Measurements from ENCODE around the gene NANP. TPM values are rescaled to one million over a fixed set of nuclear protein-coding genes. Genes with fewer than 3 reads are reported as not detected.

Gene NANP
- total and polyA plus RNA-seq, 2 of the 4 experiments (the other 2 are of a cell fraction), result 4.9 to 7.2 TPM

GRCh38 chr20:25601659-25602058, 22.2 kb downstream of the NANP start:
- 76 to 86% methylated on average over 2 of the region's 2 CpGs for WGBS, 2 experiments (ENCODE audit: extremely low coverage in 2 of 2, insufficient read length in 1 of 2)
- TF ChIP-seq, protein P1, sequence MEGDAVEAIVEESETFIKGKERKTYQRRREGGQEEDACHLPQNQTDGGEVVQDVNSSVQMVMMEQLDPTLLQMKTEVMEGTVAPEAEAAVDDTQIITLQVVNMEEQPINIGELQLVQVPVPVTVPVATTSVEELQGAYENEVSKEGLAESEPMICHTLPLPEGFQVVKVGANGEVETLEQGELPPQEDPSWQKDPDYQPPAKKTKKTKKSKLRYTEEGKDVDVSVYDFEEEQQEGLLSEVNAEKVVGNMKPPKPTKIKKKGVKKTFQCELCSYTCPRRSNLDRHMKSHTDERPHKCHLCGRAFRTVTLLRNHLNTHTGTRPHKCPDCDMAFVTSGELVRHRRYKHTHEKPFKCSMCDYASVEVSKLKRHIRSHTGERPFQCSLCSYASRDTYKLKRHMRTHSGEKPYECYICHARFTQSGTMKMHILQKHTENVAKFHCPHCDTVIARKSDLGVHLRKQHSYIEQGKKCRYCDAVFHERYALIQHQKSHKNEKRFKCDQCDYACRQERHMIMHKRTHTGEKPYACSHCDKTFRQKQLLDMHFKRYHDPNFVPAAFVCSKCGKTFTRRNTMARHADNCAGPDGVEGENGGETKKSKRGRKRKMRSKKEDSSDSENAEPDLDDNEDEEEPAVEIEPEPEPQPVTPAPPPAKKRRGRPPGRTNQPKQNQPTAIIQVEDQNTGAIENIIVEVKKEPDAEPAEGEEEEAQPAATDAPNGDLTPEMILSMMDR (conservative IDR thresholded peaks at IDR 0.05; ENCODE audit: low read depth, low read length), result no peak
- ChIA-PET CTCF (no interaction called here), POLR2A (ENCODE audit: unreplicated experiment) (no interaction called here)
- Histone ChIP-seq H4K20me1 (ENCODE audit: insufficient read depth, low read length) (no peaks in the 10 kb centered on the region), H2BK5ac (ENCODE audit: low read depth, low read length, poor library complexity, severe bottlenecking) (peak overlapping the region; percentile 20), H3K9me3 (ENCODE audit: control insufficient read depth, insufficient read depth, low read length) (no peaks in the 10 kb centered on the region), H3K36me3 (ENCODE audit: control insufficient read depth, insufficient read depth, low read length) (no peaks in the 10 kb centered on the region), H3K79me1 (ENCODE audit: low read depth in 1 of 2, low read length in 2 of 2) (no peaks in the 10 kb centered on the region), H4K8ac (ENCODE audit: low read depth in 2 of 2, low read length in 2 of 2) (no peak overlapping the region), H2AFZ (replicated peaks; ENCODE audit: low read length, poor library complexity) (no peak overlapping the region), H3K27me3 (ENCODE audit: control insufficient read depth, insufficient read depth, low read length) (no peaks in the 10 kb centered on the region), H2AK9ac (replicated peaks; ENCODE audit: low read depth, low read length, poor library complexity) (no peak overlapping the region), H3K14ac (replicated peaks; ENCODE audit: low read depth, low read length) (no peak overlapping the region), H3K9ac (ENCODE audit: low read depth, low read length) (no peak overlapping the region), H3K4ac (ENCODE audit: low read depth, low read length) (no peak overlapping the region), H2BK120ac (ENCODE audit: low read depth, low read length) (no peak overlapping the region), H3K4me3 (ENCODE audit: insufficient read depth, low read depth, low read length) (no peak overlapping the region), H3K56ac (ENCODE audit: extremely low read depth, insufficient read depth, low read length) (no peak overlapping the region), H3K9me1 (ENCODE audit: insufficient read depth, low read length) (0 out of 2 replicates have a peak, but pooled peaks cover 3% of the 10 kb centered on the region), H3K4me1 (ENCODE audit: control insufficient read depth, insufficient read depth, low read length) (peaks cover 4% of the 10 kb centered on the region; the same call in 1 of the 2 replicates), H3K18ac (ENCODE audit: low read depth, low read length) (no peak overlapping the region), H3K27ac (ENCODE audit: insufficient read depth, low read length) (no peak overlapping the region), H4K5ac (ENCODE audit: low read depth, low read length) (no peak overlapping the region), H2BK15ac (ENCODE audit: low read depth, low read length) (no peak overlapping the region), H2BK20ac (ENCODE audit: low read depth, low read length) (no peak overlapping the region), H3K4me2 (ENCODE audit: low read depth, low read length) (no peak overlapping the region), H3K23ac (ENCODE audit: low read depth, low read length) (no peak overlapping the region), H4K91ac (ENCODE audit: insufficient read depth, low read depth, low read length) (no peak overlapping the region), H2AK5ac (ENCODE audit: low read depth, low read length) (no peak overlapping the region)
- ATAC-seq (ENCODE audit: low read depth) (no peak), DNase-seq (no peak)
- in situ Hi-C loops (cut with MboI; ENCODE audit: low sequenced_read_pairs) (no loop called here), dilution Hi-C loops (cut with HindIII; ENCODE audit: low sequenced_read_pairs, unreplicated experiment) (no loop called here), intact Hi-C loops (cut with micrococcal nuclease) (no loop called here)
- BruUV-seq (replicated peaks), result no TSS peak
